Hepatocyte (in vitro differentiated cells): ENCODE measurements around the gene ARSJ.

Source experiments
- CTCF ChIP-seq: fragments of 200-600 bp; sonication (generic); IDR thresholded peaks from 2 replicates; pipeline ENCODE4 v1.5.1; 2016; ENCODE audit warnings: antibody characterized with exemption, mild to moderate bottlenecking; ENCODE audit not compliant: poor library complexity
- EZH2phosphoT487 ChIP-seq: fragments of 200-600 bp; sonication (generic); IDR thresholded peaks from one replicate; pipeline ENCODE4 v1.6.1; 2018; ENCODE audit warnings: antibody characterized with exemption, mild to moderate bottlenecking, low read depth, moderate library complexity; ENCODE audit not compliant: unreplicated experiment, severe bottlenecking

- TF ChIP-seq CTCF = no peak
- no peak for TF ChIP-seq EZH2phosphoT487
Measured at GRCh38 chr4:113947484-113947883, 32.0 kb downstream of the ARSJ start.
